ENCODE data around the gene ANXA2R.
A peak's percentile ranks its signal among the peaks of the same experiment; 100 is the strongest.

The ANXA2R gene

DNA sequence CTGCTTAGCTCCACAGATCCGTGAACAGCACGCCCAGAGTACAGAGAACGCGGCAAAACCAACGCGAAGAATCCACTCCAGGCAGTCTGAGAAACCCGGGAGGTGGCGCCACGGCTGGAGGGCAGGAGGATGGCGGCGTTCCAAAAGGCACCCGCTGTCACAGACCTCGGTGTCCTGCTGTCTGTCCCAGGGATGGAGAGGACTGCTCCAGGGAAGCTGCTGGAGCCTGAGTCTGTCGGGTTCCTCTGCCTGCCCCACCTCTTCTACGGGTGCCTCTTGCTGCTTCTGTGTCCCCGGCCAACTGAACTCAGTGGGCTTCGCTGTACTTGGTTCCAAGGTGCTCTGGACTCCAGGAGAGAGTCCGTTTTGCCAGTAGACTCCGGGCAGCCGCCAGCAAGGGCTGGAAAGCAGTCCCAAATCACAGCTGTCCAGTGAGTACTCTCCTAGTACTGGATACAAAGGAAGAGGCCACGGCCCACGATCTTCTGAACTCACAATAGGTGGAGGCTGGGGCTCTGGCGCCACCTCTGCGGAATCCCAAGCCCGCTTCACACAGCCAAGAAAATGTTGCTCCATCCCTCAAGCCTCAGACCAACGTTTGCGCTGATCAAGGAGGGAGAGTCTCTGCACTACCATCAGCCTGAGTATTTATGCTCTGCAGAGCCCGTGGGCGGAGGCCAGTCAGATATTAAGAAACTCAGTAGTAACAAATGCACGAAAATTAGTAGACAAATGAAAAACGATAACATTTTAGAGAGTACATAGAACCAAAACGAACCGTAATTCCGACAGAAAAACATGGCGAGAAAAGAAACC is 440 bp downstream of the ANXA2R start:
- POLR2A ChIA-PET = interaction anchor here (1.9 to 3.0 kb wide), 4 partner anchors 20 to 89 kb away, joined by 6 to 14 read pairs (median 10); no protein-coding TSS in a partner anchor
- Histone ChIP-seq H3K27me3 (replicated peaks in 2 of 5; ENCODE audit: control insufficient read depth in 4 of 5, insufficient read depth in 5 of 5, low read length in 4 of 5) (no peaks in the 10 kb centered on the region), H3K9me3 (ENCODE audit: control extremely low read depth in 1 of 5, control insufficient read depth in 4 of 5, insufficient read depth in 2 of 5, low read depth in 1 of 5, low read length in 4 of 5) (no peaks in the 10 kb centered on the region), H3K4me3 (ENCODE audit: control insufficient read depth in 1 of 7, extremely low read depth in 1 of 7, insufficient read depth in 4 of 7, low read depth in 2 of 7, low read length in 6 of 7) (peak overlapping the region; percentile 46 to 95 (median 80)), H3K4me1 (ENCODE audit: control extremely low read depth in 1 of 4, control insufficient read depth in 4 of 4, insufficient read depth in 4 of 4, low read length in 3 of 4) (peaks cover 9 to 80% (median 48%) of the 10 kb centered on the region in 4 experiments), H3K27ac (ENCODE audit: insufficient read depth in 1 of 2, low read depth in 1 of 2, low read length in 2 of 2, poor library complexity in 1 of 2, severe bottlenecking in 2 of 2) (peak overlapping the region; percentile 54 to 100), H3K36me3 (ENCODE audit: control insufficient read depth in 4 of 4, insufficient read depth in 4 of 4, low read length in 3 of 4) (peaks cover 0 to 6% (median 0%) of the 10 kb centered on the region in 4 experiments)
- CTCF ChIA-PET = interaction anchor here (0.5 to 4.7 kb wide), 13 partner anchors 10 to 128 kb away, joined by 3 to 82 read pairs (median 6); no protein-coding TSS in a partner anchor
- WGBS (ENCODE audit: insufficient coverage) = 0% methylated on average over 31 of the region's 35 CpGs
- peak; percentile 75 to 81 (median 79) for DNase-seq

DNA sequence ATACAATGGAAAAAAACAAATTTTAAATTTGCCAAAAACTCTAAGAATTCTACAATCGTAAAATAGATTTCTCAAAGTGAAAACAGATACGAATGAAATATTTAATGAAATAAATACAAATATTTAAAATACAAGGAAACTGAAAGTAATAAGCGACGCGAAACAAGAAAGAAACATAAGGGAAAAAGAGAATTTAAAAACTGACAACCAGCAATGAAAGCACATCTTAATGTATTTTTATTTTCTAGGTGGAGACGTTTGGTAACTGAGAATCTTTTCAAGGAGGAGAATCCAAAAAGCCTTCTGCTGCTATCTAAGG is 1.0 kb downstream of the ANXA2R start:
- H3K27me3 ChIP-seq (replicated peaks in 2 of 5; ENCODE audit: control insufficient read depth in 4 of 5, insufficient read depth in 5 of 5, low read length in 4 of 5) = no peaks in the 10 kb centered on the region
- WGBS (ENCODE audit: insufficient coverage) = 0% methylated on average over 1 of the region's 6 CpGs
- no peaks in the 10 kb centered on the region for H3K9me3 ChIP-seq (ENCODE audit: control extremely low read depth in 1 of 5, control insufficient read depth in 4 of 5, insufficient read depth in 2 of 5, low read depth in 1 of 5, low read length in 4 of 5)
- peak overlapping the region; percentile 54 to 100 for H3K27ac ChIP-seq (ENCODE audit: insufficient read depth in 1 of 2, low read depth in 1 of 2, low read length in 2 of 2, poor library complexity in 1 of 2, severe bottlenecking in 2 of 2)
- ChIA-PET CTCF (interaction anchor here (0.6 to 4.7 kb wide), 12 partner anchors 9 to 128 kb away, joined by 3 to 82 read pairs (median 6); no protein-coding TSS in a partner anchor), POLR2A (interaction anchor here (2.5 to 3.0 kb wide), 3 partner anchors 19 to 30 kb away, joined by 9 to 14 read pairs (median 12); no protein-coding TSS in a partner anchor)
- peak overlapping the region; percentile 46 to 95 (median 80) for H3K4me3 ChIP-seq (ENCODE audit: control insufficient read depth in 1 of 7, extremely low read depth in 1 of 7, insufficient read depth in 4 of 7, low read depth in 2 of 7, low read length in 6 of 7)
- H3K4me1 ChIP-seq (ENCODE audit: control extremely low read depth in 1 of 4, control insufficient read depth in 4 of 4, insufficient read depth in 4 of 4, low read length in 3 of 4) = peaks cover 9 to 79% (median 50%) of the 10 kb centered on the region in 4 experiments
- no peak for DNase-seq
- H3K36me3 ChIP-seq (ENCODE audit: control insufficient read depth in 4 of 4, insufficient read depth in 4 of 4, low read length in 3 of 4) = peaks cover 0 to under 1% (median 0%) of the 10 kb centered on the region in 4 experiments

DNA sequence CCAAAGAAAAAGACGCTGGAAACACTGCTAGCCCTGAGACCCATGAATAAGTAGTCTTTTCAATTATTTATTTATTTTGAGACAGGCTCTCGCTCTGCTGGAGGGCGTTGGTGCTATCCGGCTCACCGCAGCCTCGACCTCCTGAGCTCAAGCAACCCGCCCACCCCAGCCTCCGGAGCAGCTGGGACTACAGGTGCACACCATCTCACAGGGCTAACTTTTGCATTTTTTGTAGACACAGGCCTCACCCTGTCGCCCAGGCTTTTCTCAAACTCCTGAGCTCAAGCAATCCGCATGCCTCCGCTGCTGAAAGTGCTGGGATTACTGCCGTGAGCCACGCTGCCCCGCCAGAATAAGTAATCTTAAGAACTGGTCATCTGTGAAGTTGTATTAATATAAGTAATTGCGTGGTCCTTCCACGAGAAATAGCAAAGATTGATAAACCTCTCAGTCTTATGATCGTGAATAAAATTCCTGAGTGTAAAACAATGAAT is 1.6 kb downstream of the ANXA2R start:
- no peaks in the 10 kb centered on the region for H3K9me3 ChIP-seq (ENCODE audit: control extremely low read depth in 1 of 5, control insufficient read depth in 4 of 5, insufficient read depth in 2 of 5, low read depth in 1 of 5, low read length in 4 of 5)
- H3K4me3 ChIP-seq (ENCODE audit: control insufficient read depth in 1 of 7, extremely low read depth in 1 of 7, insufficient read depth in 4 of 7, low read depth in 2 of 7, low read length in 6 of 7) = peak overlapping the region in 6 of 7 experiments; percentile 65 to 95 (median 80)
- WGBS (ENCODE audit: insufficient coverage) = 50% methylated on average over 13 of the region's 17 CpGs
- CTCF ChIA-PET = interaction anchor here (0.6 to 4.7 kb wide), 12 partner anchors 8 to 127 kb away, joined by 3 to 82 read pairs (median 6); no protein-coding TSS in a partner anchor
- DNase-seq = peak in 2 of 3 donors; percentile 39 to 42
- H3K27me3 ChIP-seq (replicated peaks in 2 of 5; ENCODE audit: control insufficient read depth in 4 of 5, insufficient read depth in 5 of 5, low read length in 4 of 5) = no peaks in the 10 kb centered on the region
- POLR2A ChIA-PET = interaction anchor here (1.3 to 3.0 kb wide), 4 partner anchors 12 to 30 kb away, joined by 3 to 14 read pairs (median 10); no protein-coding TSS in a partner anchor
- H3K36me3 ChIP-seq (ENCODE audit: control insufficient read depth in 4 of 4, insufficient read depth in 4 of 4, low read length in 3 of 4) = no peaks in the 10 kb centered on the region
- peak overlapping the region in 1 of 2 experiments; percentile 100 for H3K27ac ChIP-seq (ENCODE audit: insufficient read depth in 1 of 2, low read depth in 1 of 2, low read length in 2 of 2, poor library complexity in 1 of 2, severe bottlenecking in 2 of 2)
- peaks cover 9 to 78% (median 48%) of the 10 kb centered on the region in 4 experiments for H3K4me1 ChIP-seq (ENCODE audit: control extremely low read depth in 1 of 4, control insufficient read depth in 4 of 4, insufficient read depth in 4 of 4, low read length in 3 of 4)

DNA sequence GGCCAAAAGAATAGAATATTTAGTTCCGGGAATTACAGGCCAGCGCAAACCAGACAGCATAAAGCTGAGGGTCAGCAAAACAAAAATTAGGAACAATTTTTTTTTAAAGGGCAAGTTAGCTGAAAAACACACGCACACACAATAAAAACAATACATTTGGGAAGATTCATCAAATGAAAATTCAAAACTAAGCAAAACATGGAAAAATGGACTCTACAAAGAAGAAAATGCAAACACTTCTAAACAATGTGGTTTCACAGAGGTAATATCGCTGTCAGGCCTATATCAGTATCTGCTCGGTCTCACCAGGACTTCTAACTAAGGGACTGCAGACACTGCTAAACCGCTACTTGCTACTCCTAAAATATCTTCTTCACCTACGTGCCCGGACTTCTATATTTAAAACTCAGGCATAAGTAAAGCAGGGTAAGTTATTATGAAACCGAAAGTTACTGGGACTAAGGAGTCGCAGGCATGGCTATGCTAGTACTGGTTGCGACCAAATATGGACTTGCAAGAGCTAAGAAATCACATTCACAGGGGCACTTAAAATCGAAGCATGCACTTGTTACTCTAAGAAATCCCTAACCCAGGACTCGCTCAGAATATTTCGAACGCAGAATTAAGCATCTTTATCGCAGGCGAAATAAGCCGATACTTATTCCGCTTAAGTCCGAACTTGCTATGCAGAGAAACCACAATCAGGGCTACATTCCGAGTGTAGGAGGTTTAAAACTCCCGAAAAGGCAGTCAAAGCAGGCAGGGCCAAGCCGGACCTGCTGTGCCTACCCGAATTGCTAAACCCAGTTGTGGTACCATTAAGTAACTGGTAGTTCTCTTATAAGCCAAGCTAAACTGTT is 2.3 kb downstream of the ANXA2R start:
- CTCF ChIA-PET = interaction anchor here (1.0 to 4.7 kb wide), 8 partner anchors 18 to 126 kb away, joined by 3 to 82 read pairs (median 14); no protein-coding TSS in a partner anchor

GRCh38 chr5:43036856-43037635 is 3.1 kb downstream of the ANXA2R start:
- Histone ChIP-seq H3K27me3 (replicated peaks in 2 of 5; ENCODE audit: control insufficient read depth in 4 of 5, insufficient read depth in 5 of 5, low read length in 4 of 5) (no peaks in the 10 kb centered on the region), H3K9me3 (ENCODE audit: control extremely low read depth in 1 of 5, control insufficient read depth in 4 of 5, insufficient read depth in 2 of 5, low read depth in 1 of 5, low read length in 4 of 5) (no peaks in the 10 kb centered on the region), H3K4me3 (ENCODE audit: control insufficient read depth in 1 of 7, extremely low read depth in 1 of 7, insufficient read depth in 4 of 7, low read depth in 2 of 7, low read length in 6 of 7) (peak overlapping the region; percentile 6 to 95 (median 79)), H3K4me1 (ENCODE audit: control extremely low read depth in 1 of 4, control insufficient read depth in 4 of 4, insufficient read depth in 4 of 4, low read length in 3 of 4) (peaks cover 9 to 66% (median 39%) of the 10 kb centered on the region in 4 experiments), H3K27ac (ENCODE audit: insufficient read depth in 1 of 2, low read depth in 1 of 2, low read length in 2 of 2, poor library complexity in 1 of 2, severe bottlenecking in 2 of 2) (peak overlapping the region; percentile 40 to 100), H3K36me3 (ENCODE audit: control insufficient read depth in 4 of 4, insufficient read depth in 4 of 4, low read length in 3 of 4) (no peaks in the 10 kb centered on the region)
- DNase-seq = no peak
- WGBS (ENCODE audit: insufficient coverage) = 80% methylated on average over 32 of the region's 36 CpGs
- CTCF ChIA-PET = interaction anchor here (1.0 to 4.7 kb wide), 6 partner anchors 9 to 126 kb away, joined by 3 to 82 read pairs (median 24); no protein-coding TSS in a partner anchor
- POLR2A ChIA-PET = interaction anchor here (1.1 to 3.0 kb wide), 3 partner anchors 17 to 28 kb away, joined by 4 to 14 read pairs (median 12); no protein-coding TSS in a partner anchor

More for the DNA sequence above, 2.3 kb downstream of the ANXA2R start:
- Histone ChIP-seq H3K27ac (ENCODE audit: insufficient read depth in 1 of 2, low read depth in 1 of 2, low read length in 2 of 2, poor library complexity in 1 of 2, severe bottlenecking in 2 of 2) (peak overlapping the region; percentile 40 to 100), H3K4me3 (ENCODE audit: control insufficient read depth in 1 of 7, extremely low read depth in 1 of 7, insufficient read depth in 4 of 7, low read depth in 2 of 7, low read length in 6 of 7) (peak overlapping the region; percentile 6 to 95 (median 79)), H3K27me3 (replicated peaks in 2 of 5; ENCODE audit: control insufficient read depth in 4 of 5, insufficient read depth in 5 of 5, low read length in 4 of 5) (no peaks in the 10 kb centered on the region), H3K9me3 (ENCODE audit: control extremely low read depth in 1 of 5, control insufficient read depth in 4 of 5, insufficient read depth in 2 of 5, low read depth in 1 of 5, low read length in 4 of 5) (no peaks in the 10 kb centered on the region), H3K4me1 (ENCODE audit: control extremely low read depth in 1 of 4, control insufficient read depth in 4 of 4, insufficient read depth in 4 of 4, low read length in 3 of 4) (peaks cover 9 to 73% (median 45%) of the 10 kb centered on the region in 4 experiments), H3K36me3 (ENCODE audit: control insufficient read depth in 4 of 4, insufficient read depth in 4 of 4, low read length in 3 of 4) (no peaks in the 10 kb centered on the region)
- POLR2A ChIA-PET = interaction anchor here (1.3 to 3.0 kb wide), 4 partner anchors 11 to 29 kb away, joined by 3 to 14 read pairs (median 10); no protein-coding TSS in a partner anchor
- 31% methylated on average over 19 of the region's 24 CpGs for WGBS (ENCODE audit: insufficient coverage)
- DNase-seq = peak; percentile 76 to 89 (median 83)

GRCh38 chr5:43036409-43036808 is 3.7 kb downstream of the ANXA2R start:
- peak in 1 of 3 donors; percentile 16 for DNase-seq
- Histone ChIP-seq H3K4me3 (ENCODE audit: control insufficient read depth in 1 of 7, extremely low read depth in 1 of 7, insufficient read depth in 4 of 7, low read depth in 2 of 7, low read length in 6 of 7) (peak overlapping the region in 2 of 7 experiments; percentile 82 to 95), H3K9me3 (ENCODE audit: control extremely low read depth in 1 of 5, control insufficient read depth in 4 of 5, insufficient read depth in 2 of 5, low read depth in 1 of 5, low read length in 4 of 5) (no peaks in the 10 kb centered on the region), H3K36me3 (ENCODE audit: control insufficient read depth in 4 of 4, insufficient read depth in 4 of 4, low read length in 3 of 4) (no peaks in the 10 kb centered on the region), H3K27ac (ENCODE audit: insufficient read depth in 1 of 2, low read depth in 1 of 2, low read length in 2 of 2, poor library complexity in 1 of 2, severe bottlenecking in 2 of 2) (no peak overlapping the region), H3K4me1 (ENCODE audit: control extremely low read depth in 1 of 4, control insufficient read depth in 4 of 4, insufficient read depth in 4 of 4, low read length in 3 of 4) (peaks cover 9 to 60% (median 35%) of the 10 kb centered on the region in 4 experiments), H3K27me3 (replicated peaks in 2 of 5; ENCODE audit: control insufficient read depth in 4 of 5, insufficient read depth in 5 of 5, low read length in 4 of 5) (no peaks in the 10 kb centered on the region)
- ChIA-PET POLR2A (interaction anchor here (1.1 kb wide), 1 partner anchor 16 kb away, joined by 4 read pairs; no protein-coding TSS in a partner anchor), CTCF (interaction anchor here (1.5 to 4.7 kb wide), 4 partner anchors 9 to 43 kb away, joined by 3 to 82 read pairs (median 34); no protein-coding TSS in a partner anchor)
- WGBS (ENCODE audit: insufficient coverage) = no CpG with 5 or more reads among the region's 1 CpG
